ENCODE measurements around the gene MRPL14. TPM values are rescaled to one million over a fixed set of nuclear protein-coding genes. Genes with fewer than 3 reads are reported as not detected.
"Not testable (repeated sequence)": the region's sequence is repeated elsewhere in the genome, so short reads cannot be mapped to it uniquely, and the experiment has no call there.

MRPL14 gene
- total RNA-seq, 6 experiments from 2014 or later = 50.9 to 64.2 (median 56.0) TPM

DNA sequence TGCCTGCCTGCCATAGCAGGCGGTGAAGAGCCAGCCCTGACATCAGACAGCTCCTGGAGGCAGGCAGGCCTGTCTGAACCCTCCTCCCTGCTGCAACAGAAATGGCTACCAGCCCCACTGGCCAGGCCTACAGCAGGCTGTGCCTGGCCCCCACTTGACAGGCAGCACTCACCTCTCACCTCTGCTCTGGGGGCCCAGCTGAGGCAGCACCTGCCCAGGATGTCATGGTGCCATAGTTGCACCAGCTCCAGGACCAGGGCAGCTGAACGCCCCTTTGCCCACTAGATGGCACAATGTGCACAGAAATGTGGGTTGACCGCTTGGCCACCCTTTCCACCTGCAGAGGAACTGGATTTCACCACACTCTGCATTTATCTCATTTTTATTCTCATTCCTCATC, 30.6 kb downstream of the MRPL14 start:
- Mint-ChIP-seq H3K4me3 (no peak overlapping the region), H3K27me3 (ENCODE audit: insufficient read depth) (no peaks in the 10 kb centered on the region; the same call in 1 of the 2 replicates), H3K36me3 (ENCODE audit: low read depth) (no peaks in the 10 kb centered on the region), H3K27ac (no peak overlapping the region), H3K4me1 (ENCODE audit: low read depth) (peaks cover 10% of the 10 kb centered on the region; the same call in 1 of the 2 replicates), H3K9me3 (no peaks in the 10 kb centered on the region)
- DNase-seq = peak; percentile 65
- TF ChIP-seq CTCF (IDR thresholded peaks at IDR 0.05) = peak; percentile 88

GRCh38 chr6:44095243-44095623, 32.0 kb downstream of the MRPL14 start:
- not testable (repeated sequence) for H3K27ac Mint-ChIP-seq, H3K9me3 Mint-ChIP-seq

DNA sequence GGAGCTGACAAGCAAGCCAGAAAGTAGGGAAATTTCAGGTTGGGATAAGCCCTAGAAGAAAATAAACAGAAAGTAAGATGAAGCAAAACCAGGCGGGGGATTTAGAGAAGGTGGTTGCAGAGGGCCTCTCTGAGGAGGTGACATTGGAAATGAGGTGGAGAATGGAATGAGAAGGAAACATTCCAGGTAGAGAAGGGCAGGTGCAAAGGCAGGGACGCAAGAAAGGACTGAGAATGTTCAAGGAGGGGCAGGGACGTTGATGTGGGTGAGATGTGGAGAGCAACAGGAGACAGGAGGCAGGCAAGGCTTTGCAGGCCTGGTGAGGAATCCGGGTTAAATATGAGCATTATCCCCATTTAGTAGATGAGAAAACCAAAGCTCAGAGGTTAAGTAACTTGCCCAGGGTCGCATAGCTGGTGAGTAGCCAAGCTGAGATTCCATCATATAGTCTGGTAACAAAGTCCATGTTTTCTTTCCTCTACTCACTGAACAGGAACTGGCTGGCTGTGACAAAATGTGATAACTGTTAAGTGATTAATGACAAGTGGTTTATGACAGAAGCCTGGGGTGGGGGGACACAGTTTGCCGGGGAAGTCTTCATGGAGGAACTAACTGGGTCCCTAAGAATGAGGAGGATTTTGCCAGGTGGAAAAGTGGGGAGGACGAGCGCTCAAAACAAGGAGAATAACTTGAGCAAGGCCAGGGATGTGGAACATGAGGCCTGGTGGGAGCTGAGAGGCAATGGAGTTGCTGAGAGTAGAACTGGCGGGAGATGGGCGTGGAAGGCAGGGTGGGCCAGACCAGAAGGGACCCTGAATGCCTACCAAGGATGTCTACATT, 32.6 kb downstream of the MRPL14 start:
- Mint-ChIP-seq H3K27me3 (ENCODE audit: insufficient read depth) (no peaks in the 10 kb centered on the region; the same call in 1 of the 2 replicates), H3K36me3 (ENCODE audit: low read depth) (no peaks in the 10 kb centered on the region), H3K4me3 (no peak overlapping the region), H3K9me3 (no peaks in the 10 kb centered on the region), H3K27ac (no peak overlapping the region), H3K4me1 (ENCODE audit: low read depth) (peaks cover 10% of the 10 kb centered on the region; the same call in 1 of the 2 replicates)
- DNase-seq = no peak
- TF ChIP-seq CTCF (IDR thresholded peaks at IDR 0.05) = no peak

More at GRCh38 chr6:44095243-44095623, 32.0 kb downstream of the MRPL14 start:
- H3K27me3 Mint-ChIP-seq (ENCODE audit: insufficient read depth); H3K4me1 Mint-ChIP-seq (ENCODE audit: low read depth); H3K4me3 Mint-ChIP-seq; H3K36me3 Mint-ChIP-seq (ENCODE audit: low read depth); DNase-seq: not testable (repeated sequence)

- Mint-ChIP-seq H3K36me3 (ENCODE audit: low read depth) (no peaks in the 10 kb centered on the region), H3K9me3 (no peaks in the 10 kb centered on the region), H3K4me3 (no peak overlapping the region), H3K27me3 (ENCODE audit: insufficient read depth) (no peaks in the 10 kb centered on the region; the same call in 1 of the 2 replicates), H3K4me1 (ENCODE audit: low read depth) (peaks cover 10% of the 10 kb centered on the region; the same call in 1 of the 2 replicates), H3K27ac (no peak overlapping the region)
- DNase-seq = no peak
- TF ChIP-seq CTCF (IDR thresholded peaks at IDR 0.05) = no peak
These were observed 33.4 kb downstream of the MRPL14 start for GRCh38 chr6:44093750-44094402.

DNA sequence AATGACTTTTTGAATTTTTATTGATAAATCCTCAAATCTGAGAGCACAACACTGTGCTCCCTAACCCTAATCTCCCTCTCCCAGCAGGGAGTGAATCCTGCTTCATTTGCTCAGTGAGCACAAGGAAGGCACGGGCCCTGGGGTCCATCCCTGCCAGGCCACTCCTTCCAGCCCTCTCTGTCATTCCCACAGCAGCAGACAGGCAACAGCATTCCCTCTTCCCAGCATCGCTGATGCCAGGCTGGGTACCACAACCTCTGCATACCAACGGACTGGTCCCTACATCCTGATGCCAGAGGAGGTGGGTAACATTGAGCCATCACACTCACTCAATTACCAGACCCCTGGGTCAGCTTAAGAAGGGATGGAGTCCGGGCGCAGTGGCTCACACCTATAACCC, 34.2 kb downstream of the MRPL14 start:
- no peaks in the 10 kb centered on the region for H3K36me3 Mint-ChIP-seq (ENCODE audit: low read depth)
- no peak for TF ChIP-seq CTCF (IDR thresholded peaks at IDR 0.05)
- H3K9me3 Mint-ChIP-seq = no peaks in the 10 kb centered on the region
- H3K4me1 Mint-ChIP-seq (ENCODE audit: low read depth) = peaks cover 10% of the 10 kb centered on the region; the same call in 1 of the 2 replicates
- no peak for DNase-seq
- H3K27ac Mint-ChIP-seq = no peak overlapping the region
- no peak overlapping the region for H3K4me3 Mint-ChIP-seq
- no peaks in the 10 kb centered on the region; the same call in 1 of the 2 replicates for H3K27me3 Mint-ChIP-seq (ENCODE audit: insufficient read depth)

All from HFFc6 (cell line).